HG02938 (cell line): Measurements from ENCODE around the gene ZNF582.
"Not testable (repeated sequence)": the region's sequence is repeated elsewhere in the genome, so short reads cannot be mapped to it uniquely, and the experiment has no call there.

Source experiments
- ATAC-seq: cut with Tn5 transposase; IDR thresholded peaks from one replicate; pipeline ENCODE4 v1.9.1; 2021; ENCODE audit warnings: mild to moderate bottlenecking, moderate library complexity; ENCODE audit not compliant: unreplicated experiment

The ZNF582 gene

DNA sequence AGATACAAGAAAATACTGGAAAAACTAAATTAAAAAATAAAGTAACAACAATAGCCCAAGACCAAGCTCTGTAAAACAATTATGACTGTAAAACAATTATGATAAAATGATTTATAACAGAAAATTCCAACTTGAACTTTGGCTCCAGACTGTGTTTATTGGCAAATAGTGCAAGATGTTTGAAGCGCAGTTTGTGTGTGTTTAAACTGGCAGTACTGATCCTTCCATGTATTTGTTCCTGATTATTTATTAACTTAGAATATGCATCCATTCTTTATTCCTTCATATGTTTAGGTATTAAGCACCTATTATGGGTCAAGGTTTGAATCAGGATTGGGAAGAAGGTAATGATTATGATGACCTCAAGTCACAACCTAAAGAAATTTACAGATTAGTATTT is 37.8 kb downstream of the ZNF582 start:
- ATAC-seq, result no peak

DNA sequence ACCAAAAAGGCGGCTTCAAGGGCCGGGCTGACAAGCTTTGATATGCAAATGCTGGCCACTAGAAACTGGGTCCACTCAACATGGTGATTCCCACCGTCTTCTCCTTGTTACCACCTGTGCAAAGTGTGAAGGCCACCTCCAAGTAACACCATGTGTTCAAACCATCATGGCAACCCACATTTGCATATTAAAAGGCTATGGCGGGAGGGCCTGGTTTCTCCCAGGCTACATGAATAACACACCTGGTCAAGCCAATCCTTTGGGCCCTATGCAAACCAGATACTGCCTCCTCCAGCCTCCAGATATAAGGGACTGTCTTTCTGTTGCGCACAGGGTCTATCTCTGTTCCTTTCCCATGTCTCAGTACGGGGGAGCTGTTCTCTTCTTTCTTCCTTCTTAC is 42.1 kb downstream of the ZNF582 start:
- ATAC-seq, result no peak

DNA sequence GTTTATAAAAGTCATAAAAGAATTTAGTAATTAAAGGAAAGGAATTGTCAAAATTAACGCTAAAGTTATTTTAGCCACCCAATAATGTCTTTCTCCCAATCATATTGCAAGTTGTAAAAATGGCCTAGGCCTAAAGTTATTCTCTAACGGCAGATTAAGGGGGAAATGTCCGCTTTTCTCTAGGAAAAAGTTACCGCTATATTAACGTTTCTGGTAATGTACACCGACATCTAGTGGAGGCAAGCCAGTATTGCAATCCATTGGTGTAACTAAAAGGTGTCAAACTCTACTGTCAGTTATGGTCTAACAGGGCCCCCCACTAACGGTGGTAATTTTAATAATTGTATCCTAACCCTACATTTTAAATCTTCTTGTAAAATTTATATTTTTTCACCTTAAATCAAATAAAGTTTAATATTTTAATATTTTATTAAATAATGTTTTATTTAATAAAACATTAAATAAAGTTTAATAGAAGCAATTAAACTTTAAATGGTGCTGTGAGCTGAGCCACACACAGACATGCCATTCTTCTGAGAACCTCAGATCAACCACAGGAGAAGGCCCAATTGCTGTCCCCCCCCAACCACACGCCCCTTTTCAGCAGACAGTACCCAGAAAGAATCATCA is 42.8 kb downstream of the ZNF582 start:
- no peak for ATAC-seq

DNA sequence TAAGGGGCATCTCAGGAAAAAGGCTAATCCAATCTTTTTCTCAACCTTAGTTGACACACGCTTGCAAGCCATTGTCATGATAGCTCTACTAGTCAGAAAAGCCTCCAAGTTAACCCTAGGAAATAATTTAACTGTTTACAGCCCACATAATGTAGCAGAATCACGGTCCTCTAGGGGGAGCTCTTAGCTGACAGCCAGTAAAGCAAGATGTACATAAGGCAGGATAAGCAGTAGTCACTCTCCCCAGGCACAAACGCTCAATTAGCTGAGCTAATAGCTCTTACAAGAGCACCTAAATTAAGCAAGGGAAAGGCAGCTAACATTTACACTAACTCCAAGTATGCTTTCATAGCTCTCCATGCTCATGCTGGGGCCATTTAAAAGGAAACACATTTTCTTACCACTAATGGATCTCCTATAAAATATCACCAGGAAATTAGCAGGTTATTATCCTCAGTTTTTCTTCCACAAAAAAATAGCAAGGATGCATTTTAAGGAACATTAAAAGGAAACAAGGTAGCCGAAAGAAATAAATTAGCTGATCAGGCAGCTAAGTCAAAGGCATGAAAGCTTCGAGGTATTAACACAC is 45.0 kb downstream of the ZNF582 start:
- no peak for ATAC-seq

DNA sequence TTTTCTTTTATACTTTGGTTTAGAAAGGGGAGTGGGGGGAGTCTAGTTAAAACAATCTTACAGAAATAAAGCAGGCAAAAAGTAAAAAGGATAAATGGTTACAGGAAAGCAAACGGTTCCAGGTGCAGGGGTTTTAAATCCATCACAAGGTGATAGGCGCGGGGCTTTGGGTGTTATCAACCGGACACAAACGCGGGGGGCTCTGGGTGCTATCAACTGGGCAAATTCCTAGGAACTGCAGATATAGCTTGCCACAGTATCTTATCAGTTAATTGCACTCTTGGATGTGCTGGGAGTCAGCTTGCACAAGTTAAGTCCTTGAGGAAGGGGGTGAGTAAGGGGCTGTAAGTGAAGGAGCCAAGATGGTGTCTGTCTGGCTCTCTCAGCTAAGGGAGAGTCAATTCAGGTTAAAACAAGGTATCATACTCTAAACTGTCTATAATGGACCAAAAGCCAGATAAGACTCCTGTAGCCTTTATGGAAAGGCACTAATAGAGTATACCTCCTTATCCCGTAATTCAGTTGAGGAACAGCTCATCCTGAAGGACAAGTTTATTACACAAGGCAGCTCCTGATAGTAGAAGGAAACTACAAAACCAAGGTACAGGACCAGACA is 46.1 kb downstream of the ZNF582 start:
- ATAC-seq, result no peak

DNA sequence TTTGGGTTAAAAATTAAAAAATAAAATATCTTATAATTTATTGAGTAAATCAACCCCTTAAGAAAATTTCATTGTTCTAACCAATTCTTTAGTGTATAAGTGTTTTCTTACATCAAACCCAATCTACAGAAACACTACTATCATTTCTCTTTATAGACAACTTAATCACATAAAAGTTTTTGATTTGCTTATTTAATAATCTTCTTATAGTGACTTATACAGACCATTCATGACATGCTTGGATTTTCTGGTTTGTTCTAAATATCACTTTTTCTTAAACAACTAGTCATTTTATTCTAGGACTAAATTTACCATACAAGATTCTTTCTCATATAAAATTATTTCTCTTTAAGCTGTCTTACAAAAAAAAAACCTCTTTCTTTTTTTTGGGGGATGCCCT is 51.4 kb downstream of the ZNF582 start:
- ATAC-seq, result no peak

DNA sequence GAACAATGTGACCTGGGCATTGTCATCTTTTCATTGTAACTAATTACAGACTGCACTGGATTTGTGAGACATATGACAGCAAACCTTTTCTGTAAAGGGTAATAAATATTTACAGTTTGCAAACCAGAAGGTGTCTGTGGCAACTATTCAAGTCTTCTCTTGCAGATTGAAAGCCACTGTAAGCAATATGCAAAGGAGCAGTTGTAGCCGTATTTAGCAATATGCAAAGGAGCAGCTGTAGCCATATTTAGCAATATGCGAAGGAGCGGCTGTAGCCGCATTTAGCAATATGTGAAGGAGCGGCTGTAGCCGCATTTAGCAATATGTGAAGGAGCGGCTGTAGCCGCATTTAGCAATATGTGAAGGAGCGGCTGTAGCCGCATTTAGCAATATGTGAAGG is 54.3 kb downstream of the ZNF582 start:
- ATAC-seq, result not testable (repeated sequence)

DNA sequence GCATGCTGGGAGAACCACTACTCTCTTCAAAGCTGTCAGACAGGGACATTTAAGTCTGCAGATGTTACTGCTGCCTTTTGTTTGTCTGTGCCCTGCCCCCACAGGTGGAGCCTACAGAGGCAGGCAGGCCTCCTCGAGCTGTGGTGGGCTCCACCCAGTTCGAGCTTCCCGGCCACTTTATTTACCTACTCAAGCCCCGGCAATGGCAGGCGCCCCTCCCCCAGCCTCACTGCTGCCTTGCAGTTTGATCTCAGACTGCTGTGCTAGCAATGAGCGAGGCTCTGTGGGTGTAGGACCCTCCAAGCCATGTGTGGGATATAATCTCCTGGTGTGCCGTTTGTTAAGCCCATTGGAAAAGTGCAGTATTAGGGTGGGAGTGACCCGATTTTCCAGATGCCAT is 56.3 kb downstream of the ZNF582 start:
- not testable (repeated sequence) for ATAC-seq

DNA sequence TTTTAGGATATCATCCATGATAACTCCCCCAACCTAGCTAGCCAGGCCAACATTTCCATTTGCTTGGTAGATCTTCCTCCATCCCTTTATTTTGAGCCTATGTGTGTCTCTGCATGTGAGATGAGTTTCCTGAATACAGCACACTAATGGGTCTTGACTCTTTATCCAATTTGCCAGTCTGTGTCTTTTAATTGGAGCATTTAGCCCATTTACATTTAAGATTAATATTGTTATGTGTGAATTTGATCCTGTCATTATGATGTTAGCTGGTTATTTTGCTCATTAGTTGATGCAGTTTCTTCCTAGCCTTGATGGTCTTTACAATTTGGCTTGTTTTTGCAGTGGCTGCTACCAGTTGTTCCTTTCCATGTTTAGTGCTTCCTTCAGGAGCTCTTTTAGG is 58.0 kb downstream of the ZNF582 start:
- not testable (repeated sequence) for ATAC-seq

DNA sequence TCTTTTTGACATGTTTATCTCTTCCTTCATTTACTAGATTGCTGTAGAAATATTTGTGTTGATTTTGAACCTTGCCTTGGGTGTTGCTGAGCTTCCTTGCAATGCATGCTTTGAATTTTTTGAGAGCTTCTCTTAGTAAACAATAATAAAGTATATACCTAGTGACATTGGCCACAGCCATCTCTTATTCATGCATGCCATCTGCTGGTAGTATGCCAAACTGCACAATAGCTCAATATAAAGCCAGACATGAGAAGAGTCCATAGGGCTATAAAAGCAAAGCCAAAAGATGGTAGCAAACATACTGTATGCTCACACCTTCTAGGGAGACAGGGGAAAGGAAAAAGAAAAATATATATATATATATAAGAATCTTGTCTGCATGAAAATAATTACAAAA is 59.8 kb downstream of the ZNF582 start:
- ATAC-seq, result no peak
